H1 (cell line): ENCODE measurements around the gene ANAPC5. TPM values are rescaled to one million over a fixed set of nuclear protein-coding genes. Genes with fewer than 3 reads are reported as not detected.

ENCODE experiments used
- CTCF ChIA-PET: fragments of 300-600 bp; sonication (Branson Sonifier 250); formaldehyde crosslinking; loops from one replicate; lab custom pipeline; 2021; ENCODE audit not compliant: partially characterized antibody; lab: Charles Lee
- POLR2A ChIA-PET: fragments of 300-600 bp; sonication (Branson Sonifier 250); formaldehyde crosslinking; loops from one replicate; lab custom pipeline; 2021; ENCODE audit warnings: inconsistent platforms; ENCODE audit not compliant: partially characterized antibody; lab: Charles Lee
- DNase-seq, 2 experiments: peaks; one replicate each; pipeline versions ENCODE4 v3.0.0 to v3.0.0-alpha.2; 2010 to 2022; ENCODE audit warnings: low spot score in 2 of 2, low read depth in 1 of 2, mixed read lengths in 1 of 2
- FAIRE-seq: peaks from 2 replicates; lab custom pipeline; 2011; peaks lifted over from hg19 to GRCh38; lab: Jason Lieb, UNC
- H2AFZ ChIP-seq: 2 replicates; pipeline ENCODE4 v1.8.1; 2012; ENCODE audit warnings: low read length, inconsistent platforms
- H2AK5ac ChIP-seq: 2 replicates; pipeline ENCODE4 v1.6.1; 2013; ENCODE audit warnings: low read depth, low read length
- H2BK120ac ChIP-seq: replicated peaks from 2 replicates; pipeline ENCODE3; 2013; ENCODE audit warnings: low read depth, low read length, inconsistent platforms
- H2BK12ac ChIP-seq: 2 replicates; pipeline ENCODE4 v1.6.1; 2013; ENCODE audit warnings: low read depth, low read length
- H2BK15ac ChIP-seq: 2 replicates; pipeline ENCODE4 v1.6.1; 2013; ENCODE audit warnings: low read length
- H2BK20ac ChIP-seq: 2 replicates; pipeline ENCODE4 v1.6.1; 2013; ENCODE audit warnings: low read length
- H2BK5ac ChIP-seq: 2 replicates; pipeline ENCODE4 v1.6.1; 2013; ENCODE audit warnings: low read depth, low read length
- H3K14ac ChIP-seq: 2 replicates; pipeline ENCODE4 v1.6.1; 2013; ENCODE audit warnings: inconsistent platforms; ENCODE audit not compliant: insufficient read length
- H3K18ac ChIP-seq: 2 replicates; pipeline ENCODE4 v1.6.1; 2013; ENCODE audit warnings: low read length; ENCODE audit errors: extremely low read depth
- H3K23ac ChIP-seq: 2 replicates; pipeline ENCODE4 v1.6.1; 2013; ENCODE audit warnings: inconsistent platforms; ENCODE audit not compliant: insufficient read length
- H3K23me2 ChIP-seq: 2 replicates; pipeline ENCODE4 v1.6.1; 2013; ENCODE audit warnings: low read depth, low read length
- H3K27ac ChIP-seq: 2 replicates; pipeline ENCODE4 v1.6.1; 2011; ENCODE audit warnings: low read depth, low read length, inconsistent platforms
- H3K27me3 ChIP-seq, 4 experiments: replicated peaks in 1 of 4; 1 replicate in 1 of 4; 2 replicates in 3 of 4; pipeline versions ENCODE4 v1.6.1 to v1.8.1; 2011 to 2013; ENCODE audit warnings: low read length in 3 of 4, mild to moderate bottlenecking in 3 of 4, inconsistent platforms in 2 of 4, mixed read lengths in 2 of 4, moderate library complexity in 1 of 4; ENCODE audit not compliant: control insufficient read depth in 3 of 4, insufficient read depth in 3 of 4; ENCODE audit errors: extremely low read depth in 1 of 4
- H3K36me3 ChIP-seq, 4 experiments: 2 replicates each; pipeline versions ENCODE4 v1.6.1 to v1.8.1; 2011 to 2013; ENCODE audit warnings: mild to moderate bottlenecking in 4 of 4, low read length in 3 of 4, moderate library complexity in 2 of 4, control low read depth in 1 of 4, inconsistent platforms in 1 of 4; ENCODE audit not compliant: insufficient read depth in 4 of 4, control insufficient read depth in 2 of 4
- H3K4ac ChIP-seq: replicated peaks from 2 replicates; pipeline ENCODE3; 2013; ENCODE audit warnings: low read length, low read depth, mixed read lengths, inconsistent platforms; ENCODE audit not compliant: insufficient read length
- H3K4me1 ChIP-seq, 4 experiments: replicated peaks in 1 of 4; 1 replicate in 1 of 4; 2 replicates in 3 of 4; pipeline versions ENCODE4 v1.6.1 to v1.8.1; 2011 to 2013; ENCODE audit warnings: low read length in 3 of 4, inconsistent platforms in 2 of 4, mixed read lengths in 1 of 4; ENCODE audit not compliant: insufficient read depth in 4 of 4, control insufficient read depth in 3 of 4
- H3K4me2 ChIP-seq, 2 experiments: 2 replicates each; pipeline versions ENCODE4 v1.6.1 to v1.8.1; 2011 to 2013; ENCODE audit warnings: low read depth in 2 of 2, low read length in 2 of 2, control low read depth in 1 of 2, inconsistent platforms in 1 of 2, mild to moderate bottlenecking in 1 of 2; ENCODE audit not compliant: insufficient read depth in 1 of 2
- H3K4me3 ChIP-seq, 4 experiments: fragments of 200-600, 300-600 bp in 1 of 4; sonication (generic), shearing (Covaris generic), sonication (Bioruptor Twin) in 1 of 4; 2 replicates each; pipeline versions ENCODE4 v1.5.1 to v1.8.1; 2011 to 2016; ENCODE audit warnings: low read length in 4 of 4, low read depth in 3 of 4, control low read depth in 2 of 4, inconsistent platforms in 2 of 4, mild to moderate bottlenecking in 2 of 4, mixed read lengths in 1 of 4, moderate library complexity in 1 of 4; ENCODE audit not compliant: insufficient read depth in 2 of 4; ENCODE audit errors: extremely low read depth in 1 of 4
- H3K56ac ChIP-seq: replicated peaks from 2 replicates; pipeline ENCODE3; 2013; ENCODE audit warnings: low read depth, mild to moderate bottlenecking, mixed read lengths, low read length, inconsistent platforms; ENCODE audit not compliant: insufficient read length
- H3K79me1 ChIP-seq: 2 replicates; pipeline ENCODE4 v1.6.1; 2013; ENCODE audit warnings: low read depth, low read length, control low read depth
- H3K79me2 ChIP-seq, 2 experiments: 2 replicates each; pipeline versions ENCODE4 v1.6.1 to v1.8.1; 2012 to 2013; ENCODE audit warnings: low read length in 2 of 2, mild to moderate bottlenecking in 2 of 2, inconsistent platforms in 1 of 2; ENCODE audit not compliant: insufficient read depth in 2 of 2, control insufficient read depth in 1 of 2
- H3K9ac ChIP-seq, 4 experiments: replicated peaks in 1 of 4; 1 replicate in 1 of 4; 2 replicates in 3 of 4; pipeline versions ENCODE4 v1.6.1 to v1.8.1; 2011 to 2013; ENCODE audit warnings: low read depth in 3 of 4, low read length in 3 of 4, control low read depth in 2 of 4, mild to moderate bottlenecking in 2 of 4, moderate library complexity in 2 of 4, inconsistent platforms in 1 of 4; ENCODE audit errors: extremely low read depth in 1 of 4
- H3K9me3 ChIP-seq, 2 experiments: 2 replicates each; pipeline versions ENCODE4 v1.6.1 to v1.8.1; 2012 to 2013; ENCODE audit warnings: mild to moderate bottlenecking in 2 of 2, moderate library complexity in 2 of 2, control low read depth in 1 of 2, inconsistent platforms in 1 of 2, low read depth in 1 of 2, low read length in 1 of 2, mixed read lengths in 1 of 2; ENCODE audit not compliant: insufficient read depth in 2 of 2
- H4K20me1 ChIP-seq, 2 experiments: replicated peaks in 1 of 2; 2 replicates each; pipeline versions ENCODE3 to v1.8.1; 2011 to 2013; ENCODE audit warnings: inconsistent platforms in 2 of 2, low read length in 2 of 2, mild to moderate bottlenecking in 1 of 2; ENCODE audit not compliant: insufficient read depth in 2 of 2, control insufficient read depth in 1 of 2
- H4K5ac ChIP-seq: 2 replicates; pipeline ENCODE4 v1.6.1; 2013; ENCODE audit warnings: low read length, low read depth, mixed read lengths, inconsistent platforms; ENCODE audit not compliant: insufficient read length
- H4K8ac ChIP-seq: 2 replicates; pipeline ENCODE4 v1.8.0; 2013; ENCODE audit warnings: mild to moderate bottlenecking, moderate library complexity, low read length, inconsistent platforms; ENCODE audit not compliant: insufficient read depth; ENCODE audit errors: extremely low read depth
- H4K91ac ChIP-seq: replicated peaks from 2 replicates; pipeline ENCODE3; 2013; ENCODE audit warnings: low read length, mixed read lengths, inconsistent platforms; ENCODE audit not compliant: insufficient read length
- CBX5 ChIP-seq: fragments of 300-800, 300-1000 bp; sonication (generic); IDR thresholded peaks from 2 replicates; pipeline ENCODE4 v1.7.1; 2016; ENCODE audit warnings: antibody characterized with exemption, low read length, low read depth
- CBX8 ChIP-seq: fragments of 300-800, 300-1000 bp; sonication (generic); IDR thresholded peaks from 2 replicates; pipeline ENCODE4 v1.7.1; 2016; ENCODE audit warnings: low read depth, low read length, borderline replicate concordance
- CHD2 ChIP-seq: IDR thresholded peaks from 2 replicates; pipeline ENCODE4 v1.6.1; 2012; ENCODE audit warnings: low read length, improper control_type of control experiment
- CREB1 ChIP-seq: IDR thresholded peaks from 2 replicates; pipeline ENCODE4 v1.6.1; 2012; ENCODE audit warnings: inconsistent platforms
- CTBP2 ChIP-seq: IDR thresholded peaks from 2 replicates; pipeline ENCODE4 v1.7.0; 2011; ENCODE audit warnings: borderline replicate concordance, mild to moderate bottlenecking, moderate library complexity, mixed read lengths, low read length; ENCODE audit not compliant: insufficient read depth, insufficient read length
- EP300 ChIP-seq, 2 experiments: IDR thresholded peaks; 1 replicate in 1 of 2; 2 replicates in 1 of 2; pipeline ENCODE4 v1.6.1; 2011 to 2012; ENCODE audit warnings: low read depth in 2 of 2, low read length in 2 of 2, mild to moderate bottlenecking in 2 of 2, borderline replicate concordance in 1 of 2, inconsistent platforms in 1 of 2, moderate library complexity in 1 of 2
- KDM1A ChIP-seq: fragments of 200-600, 300-600 bp; sonication (generic); IDR thresholded peaks from 2 replicates; pipeline ENCODE4 v1.7.1; 2016; ENCODE audit warnings: mild to moderate bottlenecking, low read length, borderline replicate concordance
- RAD21 ChIP-seq, 2 experiments: IDR thresholded peaks in 1 of 2; conservative IDR thresholded peaks in 1 of 2; 2 replicates each; pipeline ENCODE4 v1.6.1; 2011; ENCODE audit warnings: low read depth in 2 of 2, low read length in 2 of 2, improper control_type of control experiment in 1 of 2, inconsistent platforms in 1 of 2, mild to moderate bottlenecking in 1 of 2, moderate library complexity in 1 of 2
- RFX5 ChIP-seq: IDR thresholded peaks from 2 replicates; pipeline ENCODE4 v1.6.1; 2011; ENCODE audit warnings: low read depth, low read length, improper control_type of control experiment, borderline replicate concordance
- RXRA ChIP-seq: IDR thresholded peaks from 2 replicates; pipeline ENCODE4 v1.6.1; 2011; ENCODE audit warnings: low read depth, mild to moderate bottlenecking, low read length, moderate library complexity; ENCODE audit not compliant: insufficient read depth
- SIN3A ChIP-seq, 2 experiments: IDR thresholded peaks in 1 of 2; conservative IDR thresholded peaks in 1 of 2; 2 replicates each; pipeline ENCODE4 v1.6.1; 2011 to 2012; ENCODE audit warnings: low read length in 2 of 2, improper control_type of control experiment in 1 of 2, low read depth in 1 of 2, mild to moderate bottlenecking in 1 of 2
- SRF ChIP-seq: IDR thresholded peaks from 2 replicates; pipeline ENCODE4 v1.6.1; 2011; ENCODE audit warnings: mild to moderate bottlenecking, low read depth, low read length, moderate library complexity
- TAF7 ChIP-seq: optimal IDR thresholded peaks from 2 replicates; pipeline ENCODE3; 2011; ENCODE audit warnings: low read depth, mild to moderate bottlenecking, inconsistent platforms, low read length, moderate library complexity, borderline replicate concordance
- USF2 ChIP-seq: IDR thresholded peaks from 2 replicates; pipeline ENCODE4 v1.6.1; 2011; ENCODE audit warnings: low read length, improper control_type of control experiment
- polyA plus RNA-seq, 7 experiments: library from polyadenylated mRNA; depleted of rRNA in 3 of 7; stranded (reverse) in 5 of 7; unstranded in 2 of 7; fragments of >200 nt in 5 of 7; fragments of 200-250 nt in 2 of 7; gene quantifications; 1 replicate in 5 of 7; 2 replicates in 1 of 7; 4 replicates in 1 of 7; pipeline versions ENCODE4 v1.2.1 to v1.2.3, GENCODE V29; 2011 to 2013; ENCODE audit warnings: missing spikeins in 2 of 7, mixed read lengths in 2 of 7
- total RNA-seq: library from RNA; stranded (reverse); fragmentation: NEBNext Ultra II Directional; extraction: Animal tissue kit (Norgen Biotek cat#: 25700); gene quantifications from 2 replicates; pipeline ENCODE4 v1.2.1, GENCODE V29; 2021

The ANAPC5 gene
- total and polyA plus RNA-seq, 2 of the 8 experiments (the other 6 are each of a cell fraction or from before 2014, with no cell fraction given): 103 to 127 TPM

- no peak overlapping the region for H3K4ac ChIP-seq
- H3K4me2 ChIP-seq: no peak overlapping the region
- H4K91ac ChIP-seq: no peak overlapping the region
- no peak overlapping the region for H3K27ac ChIP-seq
- no peaks in the 10 kb centered on the region for H3K23me2 ChIP-seq
- H2BK5ac ChIP-seq: no peak overlapping the region
- no peaks in the 10 kb centered on the region for H3K27me3 ChIP-seq
- FAIRE-seq (no peak), DNase-seq (no peak)
- no peak overlapping the region for H3K56ac ChIP-seq
- no peak overlapping the region for H2AK5ac ChIP-seq
- no peak overlapping the region for H3K18ac ChIP-seq
- H3K4me3 ChIP-seq: no peak overlapping the region
- no peak overlapping the region for H3K9ac ChIP-seq
- no peak overlapping the region for H2BK120ac ChIP-seq
- H4K5ac ChIP-seq: no peak overlapping the region
- H2BK15ac ChIP-seq: no peak overlapping the region
- no peak overlapping the region for H2BK20ac ChIP-seq
- H3K23ac ChIP-seq: no peak overlapping the region
- H3K9me3 ChIP-seq: no peaks in the 10 kb centered on the region
- no peak overlapping the region for H4K8ac ChIP-seq
- H2BK12ac ChIP-seq: no peak overlapping the region
- H3K4me1 ChIP-seq: no peaks in the 10 kb centered on the region
- no peak overlapping the region for H2AFZ ChIP-seq
- H3K14ac ChIP-seq: no peak overlapping the region
- H3K79me1 ChIP-seq: no peaks in the 10 kb centered on the region
- H4K20me1 ChIP-seq: peaks cover 1 to 2% of the 10 kb centered on the region in 2 experiments
- ChIA-PET POLR2A (no interaction called here), CTCF (no interaction called here)
- peaks cover 31 to 81% (median 67%) of the 10 kb centered on the region in 4 experiments for H3K36me3 ChIP-seq
- H3K79me2 ChIP-seq: no peaks in the 10 kb centered on the region
- TF ChIP-seq SIN3A (conservative IDR thresholded peaks at IDR 0.05 in 1 of 2, IDR thresholded peaks at IDR 0.05 in 1 of 2; ENCODE audit: low read depth in 1 of 2, low read length in 2 of 2): no peak
- TF ChIP-seq KDM1A: no peak
- TF ChIP-seq CBX8: no peak
- TF ChIP-seq RAD21 (IDR thresholded peaks at IDR 0.05 in 1 of 2, conservative IDR thresholded peaks at IDR 0.05 in 1 of 2; ENCODE audit: low read depth in 2 of 2, low read length in 2 of 2): no peak
- no peak for TF ChIP-seq SRF
- no peak for TF ChIP-seq USF2
- no peak for TF ChIP-seq CBX5
- no peak for TF ChIP-seq RFX5
- no peak for TF ChIP-seq TAF7
- no peak for TF ChIP-seq CREB1
- TF ChIP-seq CHD2: no peak
- no peak for TF ChIP-seq EP300 (IDR thresholded peaks at IDR 0.05; ENCODE audit: borderline replicate concordance in 1 of 2, low read depth in 2 of 2, low read length in 2 of 2)
- TF ChIP-seq CTBP2: no peak
- TF ChIP-seq RXRA: no peak
Measured at GRCh38 chr12:121330692-121331091, 21.5 kb downstream of the ANAPC5 start.
